Central memory CD8-positive, alpha-beta T cell (primary cell): ENCODE measurements around the gene DAB2.
"Not testable (repeated sequence)": the region's sequence is repeated elsewhere in the genome, so short reads cannot be mapped to it uniquely, and the experiment has no call there.

ENCODE experiments used
- ATAC-seq: fragments of 150-1000 bp; cut with Tn5 transposase; replicated peaks from 2 replicates; pipeline ENCODE4 v1.10.0; 2022; ENCODE audit warnings: mild to moderate bottlenecking, moderate FRiP score, moderate number of reproducible peaks; ENCODE audit not compliant: poor library complexity, severe bottlenecking; ENCODE audit errors: extremely low read depth
- DNase-seq, 2 donors: peaks; one replicate each; pipeline ENCODE4 v3.0.0; 2021; ENCODE audit warnings: low spot score in 2 of 2
- H3K27ac Mint-ChIP-seq: one replicate; pipeline ENCODE4 v1.8.0; 2022; ENCODE audit warnings: low read depth, mild to moderate bottlenecking, moderate library complexity, mixed read lengths
- H3K27me3 Mint-ChIP-seq: one replicate; pipeline ENCODE4 v1.8.0; 2022; ENCODE audit warnings: mixed read lengths
- H3K36me3 Mint-ChIP-seq: one replicate; pipeline ENCODE4 v1.8.0; 2022; ENCODE audit warnings: mild to moderate bottlenecking, moderate library complexity, mixed read lengths; ENCODE audit not compliant: insufficient read depth
- H3K4me1 Mint-ChIP-seq: one replicate; pipeline ENCODE4 v1.8.0; 2022; ENCODE audit warnings: mixed read lengths
- H3K4me3 Mint-ChIP-seq: one replicate; pipeline ENCODE4 v1.8.0; 2022; ENCODE audit warnings: mild to moderate bottlenecking, moderate library complexity, mixed read lengths
- H3K9me3 Mint-ChIP-seq: one replicate; pipeline ENCODE4 v1.8.0; 2022; ENCODE audit warnings: mixed read lengths

Gene DAB2

DNA sequence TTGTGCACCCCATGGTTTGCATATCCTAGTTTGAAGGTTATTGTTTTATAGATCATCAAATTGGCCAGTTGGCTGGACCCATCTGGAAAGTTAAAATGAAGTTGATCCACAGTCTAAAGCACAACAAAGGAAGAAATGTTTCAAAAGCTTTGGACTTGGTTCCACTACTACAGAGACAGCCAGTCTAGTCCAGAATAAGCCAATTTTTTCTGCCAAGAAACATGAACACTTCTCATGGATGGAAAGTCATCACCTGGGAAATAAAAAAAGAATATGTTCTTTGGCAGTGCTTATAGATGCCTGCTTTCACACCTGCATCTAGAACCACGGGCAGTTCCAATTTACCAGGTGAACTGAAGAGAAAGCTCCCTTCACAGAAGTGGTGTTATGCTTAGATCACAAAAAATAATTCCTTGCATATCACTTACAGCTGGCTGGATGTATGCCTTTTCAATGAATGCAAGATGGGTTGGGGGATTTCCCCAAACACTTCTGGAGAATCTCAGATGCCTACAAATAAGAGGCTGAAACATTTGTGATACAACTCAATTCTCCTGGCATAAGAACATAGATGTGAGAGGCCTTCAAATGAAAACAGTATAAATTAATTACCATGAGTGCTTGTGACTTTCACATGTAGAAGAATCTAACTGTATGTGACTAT, 87.4 kb downstream of the DAB2 start:
- H3K4me1 Mint-ChIP-seq = no peaks in the 10 kb centered on the region
- no peak overlapping the region for H3K4me3 Mint-ChIP-seq
- H3K27ac Mint-ChIP-seq = no peak overlapping the region
- H3K27me3 Mint-ChIP-seq = peaks cover 32% of the 10 kb centered on the region
- no peaks in the 10 kb centered on the region for H3K36me3 Mint-ChIP-seq
- H3K9me3 Mint-ChIP-seq = no peaks in the 10 kb centered on the region
- DNase-seq = no peak
- ATAC-seq = no peak

DNA sequence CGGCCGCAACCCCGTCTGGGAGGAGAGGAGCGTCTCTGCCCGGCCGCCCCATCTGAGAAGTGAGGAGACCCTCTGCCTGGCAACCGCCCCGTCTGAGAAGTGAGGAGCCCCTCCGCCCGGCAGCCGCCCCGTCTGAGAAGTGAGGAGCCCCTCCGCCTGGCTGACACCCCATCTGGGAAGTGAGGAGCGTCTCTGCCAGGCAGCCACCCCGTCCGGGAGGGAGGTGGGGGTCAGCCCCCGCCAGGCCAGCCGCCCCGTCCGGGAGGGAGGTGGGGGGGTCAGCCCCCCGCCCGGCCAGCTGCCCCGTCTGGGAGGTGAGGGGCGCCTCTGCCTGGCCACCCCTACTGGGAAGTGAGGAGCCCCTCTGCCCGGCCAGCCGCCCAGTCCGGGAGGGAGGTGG, 90.5 kb downstream of the DAB2 start:
- not testable (repeated sequence) for H3K4me1 Mint-ChIP-seq, H3K36me3 Mint-ChIP-seq, H3K4me3 Mint-ChIP-seq, ATAC-seq, DNase-seq, H3K27ac Mint-ChIP-seq, H3K27me3 Mint-ChIP-seq, H3K9me3 Mint-ChIP-seq

DNA sequence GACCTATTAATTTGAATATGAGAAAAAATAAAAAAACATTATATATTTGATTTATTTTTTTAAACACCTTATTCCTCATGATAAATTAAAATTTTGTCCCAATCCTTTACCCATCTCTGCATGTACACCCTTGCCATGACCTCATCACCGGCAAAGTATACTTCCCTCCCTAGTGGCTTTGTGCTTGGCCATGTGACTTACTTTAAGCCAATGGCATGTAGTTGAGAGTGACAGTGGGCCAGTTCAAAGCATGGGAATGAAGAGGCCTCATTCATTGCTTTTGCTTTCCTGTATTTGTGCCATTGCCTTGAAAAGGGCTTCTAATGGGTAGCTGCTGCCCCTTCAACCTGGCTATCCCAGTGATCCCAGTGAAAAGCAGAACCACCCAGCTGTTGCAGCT, 91.7 kb downstream of the DAB2 start:
- H3K27ac Mint-ChIP-seq = no peak overlapping the region
- no peaks in the 10 kb centered on the region for H3K9me3 Mint-ChIP-seq
- no peak overlapping the region for H3K4me3 Mint-ChIP-seq
- peaks cover 9% of the 10 kb centered on the region for H3K27me3 Mint-ChIP-seq
- H3K36me3 Mint-ChIP-seq = no peaks in the 10 kb centered on the region
- no peaks in the 10 kb centered on the region for H3K4me1 Mint-ChIP-seq
- no peak for DNase-seq
- ATAC-seq = no peak

DNA sequence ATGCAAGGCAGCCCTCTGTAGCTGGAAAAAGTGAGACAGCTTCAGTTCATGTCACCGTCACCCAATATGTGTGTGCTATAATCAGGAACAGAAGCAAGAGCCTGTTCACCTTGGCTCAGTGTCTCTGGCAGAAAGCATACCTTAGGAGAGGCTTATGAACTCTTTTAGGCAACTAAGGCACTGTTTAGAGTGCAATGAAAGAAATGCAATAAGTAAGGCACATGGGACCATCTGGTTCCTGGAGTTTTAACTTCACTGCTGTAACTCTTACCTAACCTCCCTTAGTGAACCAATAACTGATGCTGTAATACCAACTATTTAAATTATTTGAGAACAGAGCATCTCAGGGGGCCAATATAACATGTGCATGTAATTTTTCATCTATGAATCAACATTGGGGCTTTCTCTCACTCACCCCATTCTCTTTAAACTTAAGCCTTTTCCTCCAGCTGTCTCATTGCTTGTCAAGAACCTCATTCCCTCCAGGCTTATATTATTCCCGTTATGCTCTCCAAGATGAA, 92.9 kb downstream of the DAB2 start:
- H3K36me3 Mint-ChIP-seq = no peaks in the 10 kb centered on the region
- no peak overlapping the region for H3K4me3 Mint-ChIP-seq
- ATAC-seq = no peak
- peaks cover 6% of the 10 kb centered on the region for H3K27me3 Mint-ChIP-seq
- no peaks in the 10 kb centered on the region for H3K9me3 Mint-ChIP-seq
- H3K27ac Mint-ChIP-seq = no peak overlapping the region
- H3K4me1 Mint-ChIP-seq = no peaks in the 10 kb centered on the region
- DNase-seq = no peak

DNA sequence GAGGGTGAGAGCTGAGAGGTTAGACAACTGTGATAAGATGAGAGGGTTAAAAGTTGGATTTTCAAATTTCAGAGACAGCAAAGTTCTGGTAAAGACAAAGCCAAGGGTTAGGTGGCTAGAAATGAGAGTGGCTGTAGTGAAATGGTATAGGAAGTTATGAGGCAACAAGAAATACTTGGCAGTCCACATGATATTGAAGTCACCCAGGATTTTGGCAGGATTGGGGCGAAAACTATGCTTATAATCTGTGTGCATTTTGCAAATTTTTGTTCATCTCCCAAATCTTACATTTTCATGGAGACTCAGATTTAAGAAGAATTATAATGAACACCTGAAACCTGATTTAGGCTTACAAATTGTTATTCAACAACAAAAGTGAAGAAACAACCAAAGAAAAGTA, 96.0 kb downstream of the DAB2 start:
- no peak for DNase-seq
- no peak overlapping the region for H3K4me3 Mint-ChIP-seq
- H3K27me3 Mint-ChIP-seq = no peaks in the 10 kb centered on the region
- no peaks in the 10 kb centered on the region for H3K4me1 Mint-ChIP-seq
- no peaks in the 10 kb centered on the region for H3K9me3 Mint-ChIP-seq
- H3K27ac Mint-ChIP-seq = no peak overlapping the region
- no peaks in the 10 kb centered on the region for H3K36me3 Mint-ChIP-seq
- no peak for ATAC-seq

DNA sequence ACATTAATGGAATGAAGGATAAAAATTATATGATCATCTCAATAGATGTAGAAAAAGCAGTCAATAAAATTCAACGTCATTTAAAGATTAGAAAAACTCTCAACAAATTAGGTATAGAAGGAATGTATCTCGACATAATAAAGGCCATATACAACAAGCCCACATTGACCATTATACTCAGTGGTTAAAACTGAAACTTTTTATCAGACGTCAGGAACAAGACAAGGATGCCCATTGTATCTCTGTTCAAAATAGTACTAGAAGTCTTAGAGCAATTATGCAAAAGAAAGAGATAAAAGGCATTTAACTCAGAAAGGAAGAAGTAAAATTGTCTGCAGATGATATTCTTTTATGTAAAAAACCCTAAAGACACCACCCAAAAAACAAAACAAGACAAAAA, 101.2 kb downstream of the DAB2 start:
- ATAC-seq (no peak), DNase-seq (no peak)
- no peak overlapping the region for H3K4me3 Mint-ChIP-seq
- H3K27me3 Mint-ChIP-seq = peaks cover 15% of the 10 kb centered on the region
- no peaks in the 10 kb centered on the region for H3K9me3 Mint-ChIP-seq
- no peaks in the 10 kb centered on the region for H3K4me1 Mint-ChIP-seq
- no peaks in the 10 kb centered on the region for H3K36me3 Mint-ChIP-seq
- H3K27ac Mint-ChIP-seq = no peak overlapping the region
